Measurements from ENCODE around the gene KCP. TPM values are rescaled to one million over a fixed set of nuclear protein-coding genes. Genes with fewer than 3 reads are reported as not detected.

Gene KCP
- total and polyA plus RNA-seq, 4 donors = 0.15 to 6.1 (median 2.1) TPM; not detected in 1

- WGBS, 2 donors = 80 to 84% methylated on average over 21 to 22 of the region's 22 CpGs
- DNase-seq (peak in 1 of 2 donors; percentile 68), ATAC-seq (ENCODE audit: low FRiP score) (no peak)
Observed at GRCh38 chr7:128874140-128875031, 36.1 kb downstream of the KCP start.

DNA sequence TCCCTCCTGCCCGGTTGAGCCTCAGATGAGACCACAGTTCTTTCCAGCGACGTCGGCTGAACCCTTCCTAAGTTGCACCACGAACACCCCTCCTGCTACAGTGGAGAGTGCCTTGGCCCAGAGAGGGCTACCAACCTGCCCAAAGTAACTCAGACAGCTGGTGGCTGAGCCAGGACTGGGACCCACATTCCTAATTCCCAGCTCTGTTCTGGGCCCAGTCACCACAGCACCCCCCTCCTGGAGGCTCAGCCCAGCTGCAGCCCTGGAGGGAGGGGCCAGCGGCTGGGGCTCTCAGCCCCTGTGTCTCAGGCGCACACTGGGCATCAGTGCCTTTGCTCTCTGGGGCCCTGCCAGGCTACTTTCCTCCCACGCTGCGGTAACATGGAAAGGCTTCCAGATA is 37.3 kb downstream of the KCP start:
- intact Hi-C loops (cut with DNase I) = no loop called here
- no peak for DNase-seq

More at GRCh38 chr7:128874140-128875031, 36.1 kb downstream of the KCP start:
- no peaks in the 10 kb centered on the region for H3K27me3 ChIP-seq (ENCODE audit: control insufficient read depth in 1 of 2, insufficient read depth in 2 of 2, low read length in 1 of 2)
- H3K9me3 ChIP-seq (ENCODE audit: control insufficient read depth, low read length) = no peaks in the 10 kb centered on the region
- intact Hi-C loops (cut with DNase I) = no loop called here
- H3K36me3 ChIP-seq (ENCODE audit: control insufficient read depth in 1 of 2, insufficient read depth in 2 of 2, low read length in 1 of 2) = no peaks in the 10 kb centered on the region
- no peak overlapping the region for H3K4me3 ChIP-seq (ENCODE audit: low read length in 2 of 2)
- H3K4me1 ChIP-seq (ENCODE audit: control insufficient read depth in 1 of 2, insufficient read depth in 2 of 2, low read length in 2 of 2) = no peaks in the 10 kb centered on the region
- H3K27ac ChIP-seq (ENCODE audit: low read depth in 1 of 2, low read length in 2 of 2) = no peak overlapping the region

GRCh38 chr7:128872394-128872824 is 38.1 kb downstream of the KCP start:
- H3K9me3 ChIP-seq (ENCODE audit: control insufficient read depth, low read length) = no peaks in the 10 kb centered on the region
- H3K27me3 ChIP-seq (ENCODE audit: control insufficient read depth in 1 of 2, insufficient read depth in 2 of 2, low read length in 1 of 2) = no peaks in the 10 kb centered on the region
- H3K27ac ChIP-seq (ENCODE audit: low read depth in 1 of 2, low read length in 2 of 2) = no peak overlapping the region
- no peak for ATAC-seq (ENCODE audit: low FRiP score)
- H3K4me3 ChIP-seq (ENCODE audit: low read length in 2 of 2) = no peak overlapping the region
- no peaks in the 10 kb centered on the region for H3K4me1 ChIP-seq (ENCODE audit: control insufficient read depth in 1 of 2, insufficient read depth in 2 of 2, low read length in 2 of 2)
- DNase-seq = peak in 1 of 2 donors; percentile 40
- H3K36me3 ChIP-seq (ENCODE audit: control insufficient read depth in 1 of 2, insufficient read depth in 2 of 2, low read length in 1 of 2) = no peaks in the 10 kb centered on the region
- 72 to 76% methylated on average over 13 of the region's 13 CpGs for WGBS, 2 donors
- intact Hi-C loops (cut with DNase I) = no loop called here

More for the DNA sequence above, 37.3 kb downstream of the KCP start:
- Histone ChIP-seq H3K27me3 (ENCODE audit: control insufficient read depth in 1 of 2, insufficient read depth in 2 of 2, low read length in 1 of 2) (no peaks in the 10 kb centered on the region), H3K36me3 (ENCODE audit: control insufficient read depth in 1 of 2, insufficient read depth in 2 of 2, low read length in 1 of 2) (no peaks in the 10 kb centered on the region), H3K9me3 (ENCODE audit: control insufficient read depth, low read length) (no peaks in the 10 kb centered on the region), H3K27ac (ENCODE audit: low read depth in 1 of 2, low read length in 2 of 2) (no peak overlapping the region), H3K4me3 (ENCODE audit: low read length in 2 of 2) (no peak overlapping the region), H3K4me1 (ENCODE audit: control insufficient read depth in 1 of 2, insufficient read depth in 2 of 2, low read length in 2 of 2) (no peaks in the 10 kb centered on the region)
- WGBS, 2 donors = 81 to 82% methylated on average over 9 of the region's 9 CpGs
- ATAC-seq (ENCODE audit: low FRiP score) = no peak

GRCh38 chr7:128871050-128871449 is 39.5 kb downstream of the KCP start:
- H3K36me3 ChIP-seq (ENCODE audit: control insufficient read depth in 1 of 2, insufficient read depth in 2 of 2, low read length in 1 of 2) = no peaks in the 10 kb centered on the region
- intact Hi-C loops (cut with DNase I) = no loop called here
- ATAC-seq (ENCODE audit: low FRiP score) (no peak), DNase-seq (no peak)
- no peaks in the 10 kb centered on the region for H3K9me3 ChIP-seq (ENCODE audit: control insufficient read depth, low read length)
- H3K27ac ChIP-seq (ENCODE audit: low read depth in 1 of 2, low read length in 2 of 2) = no peak overlapping the region
- no peak overlapping the region for H3K4me3 ChIP-seq (ENCODE audit: low read length in 2 of 2)
- no peaks in the 10 kb centered on the region for H3K27me3 ChIP-seq (ENCODE audit: control insufficient read depth in 1 of 2, insufficient read depth in 2 of 2, low read length in 1 of 2)
- no peaks in the 10 kb centered on the region for H3K4me1 ChIP-seq (ENCODE audit: control insufficient read depth in 1 of 2, insufficient read depth in 2 of 2, low read length in 2 of 2)
- WGBS, 2 donors = 92 to 96% methylated on average over 5 of the region's 5 CpGs

GRCh38 chr7:128869944-128870285 is 40.6 kb downstream of the KCP start:
- Histone ChIP-seq H3K36me3 (ENCODE audit: control insufficient read depth in 1 of 2, insufficient read depth in 2 of 2, low read length in 1 of 2) (no peaks in the 10 kb centered on the region), H3K4me1 (ENCODE audit: control insufficient read depth in 1 of 2, insufficient read depth in 2 of 2, low read length in 2 of 2) (no peaks in the 10 kb centered on the region), H3K4me3 (ENCODE audit: low read length in 2 of 2) (peak overlapping the region in 1 of 2 donors; percentile 16), H3K9me3 (ENCODE audit: control insufficient read depth, low read length) (no peaks in the 10 kb centered on the region), H3K27ac (ENCODE audit: low read depth in 1 of 2, low read length in 2 of 2) (no peak overlapping the region), H3K27me3 (ENCODE audit: control insufficient read depth in 1 of 2, insufficient read depth in 2 of 2, low read length in 1 of 2) (no peaks in the 10 kb centered on the region)
- WGBS, 2 donors = 10 to 12% methylated on average over 26 to 30 of the region's 30 CpGs
- intact Hi-C loops (cut with DNase I) = loop anchor here in 1 of 2 donors (10.0 kb wide), 1 partner anchor 135 kb away; the partner anchor contains the start of gene CALU
- DNase-seq = peak in 1 of 2 donors; percentile 45
- ATAC-seq (ENCODE audit: low FRiP score) = no peak

DNA sequence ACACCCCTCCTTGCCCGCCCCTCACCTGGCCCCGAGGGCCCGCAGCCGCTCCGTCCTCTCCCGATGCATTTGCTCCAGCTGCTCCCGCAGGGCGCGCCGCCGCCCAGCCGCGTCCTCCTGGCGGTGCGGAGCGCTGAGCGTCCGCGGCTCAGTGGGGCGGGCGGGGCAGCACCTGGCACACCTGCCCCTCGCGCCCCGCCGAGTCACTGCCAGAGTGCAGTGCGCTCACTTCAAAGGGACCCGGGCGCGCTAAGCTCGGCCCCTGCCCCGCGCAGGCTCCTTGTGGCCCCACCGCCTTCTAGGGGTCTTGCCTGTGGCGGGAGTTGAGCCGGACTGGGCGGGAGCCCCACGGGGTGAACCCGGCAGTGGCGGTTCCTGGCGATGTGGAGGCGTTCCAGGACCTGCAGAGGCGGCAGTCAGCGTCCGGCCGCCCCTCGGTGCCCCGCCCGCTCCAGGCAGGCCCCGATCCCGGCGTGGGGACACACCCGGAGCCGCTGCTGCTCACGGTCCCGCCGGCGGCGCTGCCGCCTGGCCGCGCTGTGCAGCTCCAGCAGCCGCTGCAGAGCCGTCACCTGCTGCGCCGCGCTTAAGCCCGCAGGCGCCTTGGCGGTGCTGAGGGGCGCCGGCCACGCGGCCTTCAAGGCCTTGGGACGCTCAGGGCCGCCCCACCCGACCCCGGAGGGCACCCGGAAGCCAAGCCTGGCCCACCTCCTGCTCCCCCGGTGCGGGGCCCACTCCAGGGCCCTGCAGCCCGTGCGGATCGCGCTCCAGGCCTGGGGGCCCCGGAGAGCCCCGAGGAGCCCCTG is 41.2 kb downstream of the KCP start:
- H3K4me1 ChIP-seq (ENCODE audit: control insufficient read depth in 1 of 2, insufficient read depth in 2 of 2, low read length in 2 of 2) = no peaks in the 10 kb centered on the region
- intact Hi-C loops (cut with DNase I) = loop anchor here in 1 of 2 donors (10.0 kb wide), 1 partner anchor 135 kb away; the partner anchor contains the start of gene CALU
- H3K36me3 ChIP-seq (ENCODE audit: control insufficient read depth in 1 of 2, insufficient read depth in 2 of 2, low read length in 1 of 2) = no peaks in the 10 kb centered on the region
- H3K27ac ChIP-seq (ENCODE audit: low read depth in 1 of 2, low read length in 2 of 2) = no peak overlapping the region
- peak; percentile 72 for ATAC-seq (ENCODE audit: low FRiP score)
- H3K9me3 ChIP-seq (ENCODE audit: control insufficient read depth, low read length) = no peaks in the 10 kb centered on the region
- no peaks in the 10 kb centered on the region for H3K27me3 ChIP-seq (ENCODE audit: control insufficient read depth in 1 of 2, insufficient read depth in 2 of 2, low read length in 1 of 2)
- DNase-seq = peak; percentile 55 to 87
- peak overlapping the region; percentile 16 to 45 for H3K4me3 ChIP-seq (ENCODE audit: low read length in 2 of 2)
- 1 to 2% methylated on average over 74 to 86 of the region's 86 CpGs for WGBS, 2 donors

GRCh38 chr7:128868624-128869137 is 41.8 kb downstream of the KCP start:
- no peaks in the 10 kb centered on the region for H3K4me1 ChIP-seq (ENCODE audit: control insufficient read depth in 1 of 2, insufficient read depth in 2 of 2, low read length in 2 of 2)
- H3K27me3 ChIP-seq (ENCODE audit: control insufficient read depth in 1 of 2, insufficient read depth in 2 of 2, low read length in 1 of 2) = no peaks in the 10 kb centered on the region
- DNase-seq (no peak), ATAC-seq (ENCODE audit: low FRiP score) (no peak)
- no peak overlapping the region for H3K27ac ChIP-seq (ENCODE audit: low read depth in 1 of 2, low read length in 2 of 2)
- no peaks in the 10 kb centered on the region for H3K9me3 ChIP-seq (ENCODE audit: control insufficient read depth, low read length)
- 62 to 66% methylated on average over 12 to 13 of the region's 13 CpGs for WGBS, 2 donors
- H3K36me3 ChIP-seq (ENCODE audit: control insufficient read depth in 1 of 2, insufficient read depth in 2 of 2, low read length in 1 of 2) = no peaks in the 10 kb centered on the region
- H3K4me3 ChIP-seq (ENCODE audit: low read length in 2 of 2) = no peak overlapping the region
- intact Hi-C loops (cut with DNase I) = loop anchor here in 1 of 2 donors (10.0 kb wide), 1 partner anchor 134 kb away; the partner anchor contains the start of gene CALU

DNA sequence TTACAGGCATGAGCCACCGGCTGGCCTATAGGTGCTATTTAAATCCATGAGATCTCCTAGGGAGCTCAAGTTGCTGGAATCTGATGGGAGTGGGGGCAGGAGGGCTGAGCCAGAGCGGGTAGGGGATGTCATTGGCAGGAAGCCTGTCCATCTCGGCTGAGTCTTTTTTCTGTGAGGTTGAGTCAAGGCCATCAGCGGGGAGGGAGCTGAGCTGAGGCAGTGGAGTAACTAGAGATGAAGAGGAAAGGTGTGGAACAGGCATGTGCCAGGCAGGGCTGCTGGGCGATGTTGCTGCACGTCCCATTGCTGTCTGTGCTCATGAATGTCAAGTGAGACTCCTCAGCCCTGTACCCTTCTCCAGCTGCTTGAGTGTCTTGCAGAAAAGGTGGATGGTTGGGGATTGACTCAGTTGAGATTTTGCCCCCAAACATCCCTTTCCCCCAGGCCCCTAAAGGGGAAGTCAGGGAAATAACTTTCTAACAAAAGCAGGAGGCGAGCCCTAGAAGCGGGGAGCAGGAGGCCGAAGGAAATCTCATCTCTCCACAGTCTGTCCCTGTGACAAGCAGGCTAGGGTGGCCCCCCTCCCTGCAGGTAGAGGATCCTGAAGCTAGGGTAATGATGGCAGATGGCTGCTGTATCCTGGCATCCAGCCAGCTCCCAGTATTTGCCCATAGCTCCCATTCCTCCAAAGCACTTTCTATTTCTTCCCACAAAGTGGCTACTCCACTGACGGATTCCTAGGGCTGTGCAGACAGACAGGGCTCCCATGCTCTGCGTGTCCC is 42.5 kb downstream of the KCP start:
- Histone ChIP-seq H3K27me3 (ENCODE audit: control insufficient read depth in 1 of 2, insufficient read depth in 2 of 2, low read length in 1 of 2) (no peaks in the 10 kb centered on the region), H3K27ac (ENCODE audit: low read depth in 1 of 2, low read length in 2 of 2) (no peak overlapping the region), H3K9me3 (ENCODE audit: control insufficient read depth, low read length) (no peaks in the 10 kb centered on the region), H3K4me3 (ENCODE audit: low read length in 2 of 2) (no peak overlapping the region), H3K36me3 (ENCODE audit: control insufficient read depth in 1 of 2, insufficient read depth in 2 of 2, low read length in 1 of 2) (no peaks in the 10 kb centered on the region), H3K4me1 (ENCODE audit: control insufficient read depth in 1 of 2, insufficient read depth in 2 of 2, low read length in 2 of 2) (no peaks in the 10 kb centered on the region)
- intact Hi-C loops (cut with DNase I) = loop anchor here in 1 of 2 donors (10.0 kb wide), 1 partner anchor 133 kb away; the partner anchor contains the start of gene CALU
- no peak for DNase-seq
- 85% methylated on average over 11 of the region's 11 CpGs for WGBS, 2 donors
- no peak for ATAC-seq (ENCODE audit: low FRiP score)

All from aorta (tissue), 5 donors.